ENCODE results near the gene CPM. TPM values are rescaled to one million over a fixed set of nuclear protein-coding genes. Genes with fewer than 3 reads are reported as not detected.
"Not testable (repeated sequence)": the region's sequence is repeated elsewhere in the genome, so short reads cannot be mapped to it uniquely, and the experiment has no call there.

The CPM gene
- total RNA-seq, 1 donor from 2014 or later = 224 TPM

GRCh38 chr12:68809190-68810026 lies 123.6 kb downstream of the CPM start:
- ATAC-seq = no peak
- no peak for TF ChIP-seq CTCF (IDR thresholded peaks at IDR 0.05)
- peaks cover 52% of the 10 kb centered on the region for H3K36me3 ChIP-seq
- peak overlapping the region; percentile 94 for H3K4me3 ChIP-seq
- H3K27ac ChIP-seq = peak overlapping the region; percentile 99
- H3K9me3 ChIP-seq = no peaks in the 10 kb centered on the region
- DNase-seq = no peak
- intact Hi-C loops (cut with DNase I) = no loop called here
- peaks cover 54% of the 10 kb centered on the region for H3K4me1 ChIP-seq
- H3K27me3 ChIP-seq (ENCODE audit: low read depth) = no peaks in the 10 kb centered on the region

- peaks cover 47% of the 10 kb centered on the region for H3K4me1 ChIP-seq
- peaks cover 43% of the 10 kb centered on the region for H3K36me3 ChIP-seq
- intact Hi-C loops (cut with DNase I) = no loop called here
- peak; percentile 86 for ATAC-seq
- H3K27me3 ChIP-seq (ENCODE audit: low read depth) = no peaks in the 10 kb centered on the region
- TF ChIP-seq CTCF (IDR thresholded peaks at IDR 0.05) = no peak
- H3K9me3 ChIP-seq = no peaks in the 10 kb centered on the region
- peak overlapping the region; percentile 94 for H3K4me3 ChIP-seq
- H3K27ac ChIP-seq = peak overlapping the region; percentile 99
- DNase-seq = peak; percentile 87
These were observed 124.4 kb downstream of the CPM start for GRCh38 chr12:68808388-68809189.

GRCh38 chr12:68807576-68808387 lies 125.2 kb downstream of the CPM start, which contains the start of gene MDM2:
Gene MDM2, plus strand, starts transcription at chr12:68808177. Its CDS starts 301 bp downstream, at chr12:68808478.
- peaks cover 41% of the 10 kb centered on the region for H3K4me1 ChIP-seq
- peak within 1 kb of the TSS; percentile 99 for H3K27ac ChIP-seq
- peak; percentile 74 for TF ChIP-seq CTCF (IDR thresholded peaks at IDR 0.05)
- no peaks in the 10 kb centered on the region for H3K9me3 ChIP-seq
- intact Hi-C loops (cut with DNase I) = no loop called here
- ATAC-seq = peak; percentile 96 to 97
- no peaks in the 10 kb centered on the region for H3K27me3 ChIP-seq (ENCODE audit: low read depth)
- DNase-seq = peak; percentile 98
- peak within 1 kb of the TSS; percentile 94 for H3K4me3 ChIP-seq
- H3K36me3 ChIP-seq = peaks cover 35% of the 10 kb centered on the region

- H3K27me3 ChIP-seq (ENCODE audit: low read depth); H3K9me3 ChIP-seq; intact Hi-C loops (cut with DNase I); DNase-seq; ATAC-seq: not testable (repeated sequence)
- Histone ChIP-seq H3K36me3 (peaks cover 30% of the 10 kb centered on the region), H3K4me3 (peak overlapping the region; percentile 94), H3K27ac (peak overlapping the region; percentile 99), H3K4me1 (peaks cover 35% of the 10 kb centered on the region)
These were observed 125.7 kb downstream of the CPM start for GRCh38 chr12:68807274-68807575.

- Histone ChIP-seq H3K36me3 (peaks cover 25% of the 10 kb centered on the region), H3K4me3 (peak overlapping the region; percentile 94), H3K27me3 (ENCODE audit: low read depth) (no peaks in the 10 kb centered on the region), H3K4me1 (peaks cover 29% of the 10 kb centered on the region), H3K9me3 (no peaks in the 10 kb centered on the region), H3K27ac (peak overlapping the region; percentile 99)
- intact Hi-C loops (cut with DNase I) = no loop called here
- ATAC-seq (no peak), DNase-seq (no peak)
- TF ChIP-seq CTCF (IDR thresholded peaks at IDR 0.05) = no peak
These were observed 126.3 kb downstream of the CPM start for GRCh38 chr12:68806488-68807237.
